GM19324 (cell line): ENCODE data around the gene TSC1.

Source experiments
- ATAC-seq: cut with Tn5 transposase; IDR thresholded peaks from one replicate; pipeline ENCODE4 v1.9.1; 2021; ENCODE audit warnings: mild to moderate bottlenecking, moderate library complexity; ENCODE audit not compliant: unreplicated experiment, low FRiP score

The TSC1 gene

GRCh38 chr9:132894862-132895835 lies 49.3 kb downstream of the TSC1 start:
- no peak for ATAC-seq

GRCh38 chr9:132894346-132894745 lies 50.1 kb downstream of the TSC1 start:
- ATAC-seq = no peak

- no peak for ATAC-seq
Observed at GRCh38 chr9:132892400-132892799, 52.0 kb downstream of the TSC1 start.

GRCh38 chr9:132888151-132888550 lies 56.3 kb downstream of the TSC1 start:
- ATAC-seq = no peak

- no peak for ATAC-seq
Observed at GRCh38 chr9:132887181-132888120, 57.0 kb downstream of the TSC1 start.

GRCh38 chr9:132886334-132886725 lies 58.1 kb downstream of the TSC1 start:
- no peak for ATAC-seq

GRCh38 chr9:132885720-132886333 lies 58.6 kb downstream of the TSC1 start:
- no peak for ATAC-seq

GRCh38 chr9:132883349-132884294 lies 60.8 kb downstream of the TSC1 start:
- ATAC-seq = no peak

- ATAC-seq = no peak
Observed at GRCh38 chr9:132882616-132883015, 61.8 kb downstream of the TSC1 start.

GRCh38 chr9:132881826-132882225 lies 62.6 kb downstream of the TSC1 start:
- ATAC-seq = no peak

- no peak for ATAC-seq
Observed at GRCh38 chr9:132880324-132880661, 64.1 kb downstream of the TSC1 start.

- no peak for ATAC-seq
Observed at GRCh38 chr9:132879457-132880323, 64.7 kb downstream of the TSC1 start.

GRCh38 chr9:132878695-132879456 lies 65.5 kb downstream of the TSC1 start, which contains the start of gene SPACA9:
Gene SPACA9 (plus strand): TSS chr9:132878898. CDS start chr9:132883948, 5,050 bp downstream.
- ATAC-seq = no peak

GRCh38 chr9:132877824-132878694 lies 66.4 kb downstream of the TSC1 start, which contains the start of gene AK8:
Gene AK8 (minus strand): TSS chr9:132878284. CDS start chr9:132878255, 29 bp downstream.
- peak; percentile 77 for ATAC-seq

GRCh38 chr9:132877458-132877823 lies 67.0 kb downstream of the TSC1 start:
- ATAC-seq = no peak

GRCh38 chr9:132876849-132877248 lies 67.6 kb downstream of the TSC1 start:
- ATAC-seq = no peak

GRCh38 chr9:132875159-132875558 lies 69.3 kb downstream of the TSC1 start:
- ATAC-seq = no peak
